ENCODE data around the gene TTC1.

- TF ChIP-seq, protein P1, sequence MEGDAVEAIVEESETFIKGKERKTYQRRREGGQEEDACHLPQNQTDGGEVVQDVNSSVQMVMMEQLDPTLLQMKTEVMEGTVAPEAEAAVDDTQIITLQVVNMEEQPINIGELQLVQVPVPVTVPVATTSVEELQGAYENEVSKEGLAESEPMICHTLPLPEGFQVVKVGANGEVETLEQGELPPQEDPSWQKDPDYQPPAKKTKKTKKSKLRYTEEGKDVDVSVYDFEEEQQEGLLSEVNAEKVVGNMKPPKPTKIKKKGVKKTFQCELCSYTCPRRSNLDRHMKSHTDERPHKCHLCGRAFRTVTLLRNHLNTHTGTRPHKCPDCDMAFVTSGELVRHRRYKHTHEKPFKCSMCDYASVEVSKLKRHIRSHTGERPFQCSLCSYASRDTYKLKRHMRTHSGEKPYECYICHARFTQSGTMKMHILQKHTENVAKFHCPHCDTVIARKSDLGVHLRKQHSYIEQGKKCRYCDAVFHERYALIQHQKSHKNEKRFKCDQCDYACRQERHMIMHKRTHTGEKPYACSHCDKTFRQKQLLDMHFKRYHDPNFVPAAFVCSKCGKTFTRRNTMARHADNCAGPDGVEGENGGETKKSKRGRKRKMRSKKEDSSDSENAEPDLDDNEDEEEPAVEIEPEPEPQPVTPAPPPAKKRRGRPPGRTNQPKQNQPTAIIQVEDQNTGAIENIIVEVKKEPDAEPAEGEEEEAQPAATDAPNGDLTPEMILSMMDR (IDR thresholded peaks at IDR 0.05), result no peak
- no peak for TF ChIP-seq POLR2A (IDR thresholded peaks at IDR 0.05)
Measured at GRCh38 chr5:160071916-160072315, 63.0 kb downstream of the TTC1 start.

All from right lobe of liver (tissue), 4 donors.